ENCODE data around the gene OVAAL. TPM values are rescaled to one million over a fixed set of nuclear protein-coding genes. Genes with fewer than 3 reads are reported as not detected.

The OVAAL gene
- total and polyA plus RNA-seq, 9 of the 15 experiments (the other 6 are each of a cell fraction or from before 2014, with no cell fraction given) = 0.04 to 0.18 (median 0.08) TPM; not detected in 4

- peak; percentile 69 for TF ChIP-seq PKNOX1 (IDR thresholded peaks at IDR 0.05)
- peak; percentile 61; the same call in 1 of the 2 replicates for TF ChIP-seq PTTG1 (tag; IDR thresholded peaks at IDR 0.05; ENCODE audit: low read depth)
- TF ChIP-seq ARNT (IDR thresholded peaks at IDR 0.05) = peak in 1 of 2 experiments; percentile 36; a peak in 1 of 4 replicates
Measured at GRCh38 chr1:180562640-180563025, 3.9 kb downstream of the OVAAL start (continued).

GRCh38 chr1:180563026-180563827, 4.5 kb downstream of the OVAAL start:
- Histone ChIP-seq H3K4me2 (ENCODE audit: insufficient read depth, low read length) (peak overlapping the region; percentile 73), H3K27me3 (ENCODE audit: control insufficient read depth in 2 of 2, insufficient read depth in 2 of 2, low read length in 2 of 2) (no peaks in the 10 kb centered on the region), H2AFZ (ENCODE audit: low read depth, low read length) (peak overlapping the region; percentile 99), H3K4me1 (replicated peaks in 1 of 2; ENCODE audit: control insufficient read depth in 2 of 2, insufficient read depth in 2 of 2, low read length in 2 of 2) (peaks cover 19 to 38% of the 10 kb centered on the region in 2 experiments), H4K20me1 (replicated peaks; ENCODE audit: control insufficient read depth, insufficient read depth, low read length) (no peaks in the 10 kb centered on the region), H3K9me3 (replicated peaks; ENCODE audit: control insufficient read depth, insufficient read depth, low read depth, low read length) (no peaks in the 10 kb centered on the region), H3K27ac (ENCODE audit: extremely low read depth, low read depth, low read length) (peak overlapping the region; percentile 84), H3K4me3 (no peak overlapping the region), H3K9me1 (ENCODE audit: control insufficient read depth, insufficient read depth, low read length) (no peaks in the 10 kb centered on the region), H3K9ac (ENCODE audit: insufficient read depth in 1 of 2, low read depth in 2 of 2, low read length in 2 of 2) (peak overlapping the region; percentile 22 to 56; a peak in 3 of 4 replicates), H3K36me3 (ENCODE audit: control insufficient read depth, insufficient read depth, low read length) (no peaks in the 10 kb centered on the region), H3K79me2 (ENCODE audit: control insufficient read depth, insufficient read depth, low read length) (no peaks in the 10 kb centered on the region)
- 10% methylated on average over 14 of the region's 14 CpGs for WGBS (ENCODE audit: insufficient coverage, low coverage, missing lambda C conversion rate)
- peak; percentile 88 for FAIRE-seq
- intact Hi-C loops (cut with micrococcal nuclease) = loop anchor here (2.0 kb wide), 1 partner anchor 48 kb away; no protein-coding TSS in a partner anchor
- peak; percentile 95 for ATAC-seq
- DNase-seq (ENCODE audit: extremely low read depth in 1 of 4, low spot score in 3 of 4) = peak; percentile 83 to 88 (median 85)
- ChIA-PET CTCF (ENCODE audit: low intra/inter-chr PET ratio) (no interaction called here), POLR2A (interaction anchor here (0.6 to 1.8 kb wide), 13 partner anchors 9 to 527 kb away, joined by 3 to 8 read pairs (median 4); no protein-coding TSS in a partner anchor)
- no TSS peak for BruUV-seq (replicated peaks)
- in situ Hi-C loops (cut with MboI) = no loop called here
- peak; percentile 19; the same call in 1 of the 2 replicates for TF ChIP-seq EP300 (IDR thresholded peaks at IDR 0.05; ENCODE audit: low read length)
- TF ChIP-seq SRF (CRISPR knock-in tag; IDR thresholded peaks at IDR 0.05) = 0 out of 4 replicates have a peak, but pooled peaks of 1 of the 2 experiments have one; percentile 59
- TF ChIP-seq JUN (IDR thresholded peaks at IDR 0.05; ENCODE audit: borderline replicate concordance, low read depth, low read length) = 0 out of 2 replicates have a peak, but pooled peaks have one; percentile 31
- no peak for TF ChIP-seq JUN (CRISPR knock-in tag; IDR thresholded peaks at IDR 0.05; ENCODE audit: borderline replicate concordance)
- peak; percentile 75 for TF ChIP-seq ZNF175 (CRISPR knock-in tag; IDR thresholded peaks at IDR 0.05; ENCODE audit: low read depth)
- TF ChIP-seq ATF3 (IDR thresholded peaks at IDR 0.05) = peak; percentile 16; the same call in 1 of the 2 replicates
- TF ChIP-seq ATF3 (CRISPR knock-in tag; conservative IDR thresholded peaks at IDR 0.05) = no peak
- TF ChIP-seq ZFX (CRISPR knock-in tag; IDR thresholded peaks at IDR 0.05) = peak; percentile 62; the same call in 1 of the 2 replicates
- no peak for TF ChIP-seq FOXA1 (IDR thresholded peaks at IDR 0.05; ENCODE audit: borderline replicate concordance)
- peak; percentile 91 for TF ChIP-seq ZNF584 (CRISPR knock-in tag; IDR thresholded peaks at IDR 0.05; ENCODE audit: low read depth)
- no peak for TF ChIP-seq CTCFL (IDR thresholded peaks at IDR 0.05; ENCODE audit: borderline replicate concordance, insufficient read depth, low read depth, low read length, poor library complexity, severe bottlenecking)
